Lower lobe of right lung (tissue), 2 donors: ENCODE measurements around the gene YPEL5. TPM values are rescaled to one million over a fixed set of nuclear protein-coding genes. Genes with fewer than 3 reads are reported as not detected.

Experiments
- ATAC-seq, 2 donors: fragments of 200-7000 bp; cut with Tn5 transposase; one replicate each; pipeline ENCODE4 v1.9.1; 2020 to 2022; ENCODE audit warnings: mild to moderate bottlenecking in 2 of 2, moderate library complexity in 2 of 2
- DNase-seq: peaks from one replicate; pipeline ENCODE4 v3.0.0-alpha.2; 2020
- H3K27ac ChIP-seq: fragments of 200-600 bp; one replicate; pipeline ENCODE4 v1.8.0; 2022
- H3K27me3 ChIP-seq: fragments of 200-600 bp; one replicate; pipeline ENCODE4 v1.8.0; 2022; ENCODE audit warnings: low read depth
- H3K36me3 ChIP-seq: fragments of 200-600 bp; one replicate; pipeline ENCODE4 v1.8.0; 2022; ENCODE audit warnings: mild to moderate bottlenecking
- H3K4me1 ChIP-seq: fragments of 200-600 bp; one replicate; pipeline ENCODE4 v1.8.0; 2022
- H3K4me3 ChIP-seq: fragments of 200-600 bp; one replicate; pipeline ENCODE4 v1.8.0; 2022; ENCODE audit warnings: mild to moderate bottlenecking
- H3K9me3 ChIP-seq: fragments of 200-600 bp; one replicate; pipeline ENCODE4 v1.8.0; 2022
- intact Hi-C: fragments of 100-400 bp; cut with DNase I; formaldehyde crosslinking; loops from one replicate; pipeline ENCODE4 v1.11.0; 2022
- total RNA-seq: library from RNA; stranded (reverse); fragmentation: NEBNext Ultra II Directional; extraction: Animal tissue kit (Norgen Biotek cat#: 25700); gene quantifications from one replicate; pipeline ENCODE4 v1.2.1, GENCODE V29; 2021
- TF ChIP-seq, protein P1 (sequence below): fragments of 200-600 bp; IDR thresholded peaks from one replicate; pipeline ENCODE4 v1.8.0; 2022; ENCODE audit warnings: antibody characterized with exemption, mild to moderate bottlenecking
- donor health status: DM: no; HTN: yes; CAD: no; lungs with severe emphysema.

Gene YPEL5
- total RNA-seq, 1 donor from 2014 or later, result 98.0 TPM

GRCh38 chr2:30192314-30192713, 45.5 kb downstream of the YPEL5 start:
- intact Hi-C loops, result no loop called here
- Histone ChIP-seq H3K27me3 (no peaks in the 10 kb centered on the region), H3K27ac (no peak overlapping the region), H3K4me1 (no peaks in the 10 kb centered on the region), H3K9me3 (no peaks in the 10 kb centered on the region), H3K36me3 (no peaks in the 10 kb centered on the region), H3K4me3 (no peak overlapping the region)
- TF ChIP-seq, protein P1, sequence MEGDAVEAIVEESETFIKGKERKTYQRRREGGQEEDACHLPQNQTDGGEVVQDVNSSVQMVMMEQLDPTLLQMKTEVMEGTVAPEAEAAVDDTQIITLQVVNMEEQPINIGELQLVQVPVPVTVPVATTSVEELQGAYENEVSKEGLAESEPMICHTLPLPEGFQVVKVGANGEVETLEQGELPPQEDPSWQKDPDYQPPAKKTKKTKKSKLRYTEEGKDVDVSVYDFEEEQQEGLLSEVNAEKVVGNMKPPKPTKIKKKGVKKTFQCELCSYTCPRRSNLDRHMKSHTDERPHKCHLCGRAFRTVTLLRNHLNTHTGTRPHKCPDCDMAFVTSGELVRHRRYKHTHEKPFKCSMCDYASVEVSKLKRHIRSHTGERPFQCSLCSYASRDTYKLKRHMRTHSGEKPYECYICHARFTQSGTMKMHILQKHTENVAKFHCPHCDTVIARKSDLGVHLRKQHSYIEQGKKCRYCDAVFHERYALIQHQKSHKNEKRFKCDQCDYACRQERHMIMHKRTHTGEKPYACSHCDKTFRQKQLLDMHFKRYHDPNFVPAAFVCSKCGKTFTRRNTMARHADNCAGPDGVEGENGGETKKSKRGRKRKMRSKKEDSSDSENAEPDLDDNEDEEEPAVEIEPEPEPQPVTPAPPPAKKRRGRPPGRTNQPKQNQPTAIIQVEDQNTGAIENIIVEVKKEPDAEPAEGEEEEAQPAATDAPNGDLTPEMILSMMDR, result no peak
- DNase-seq (no peak), ATAC-seq (no peak)

GRCh38 chr2:30193104-30193681, 46.4 kb downstream of the YPEL5 start:
- TF ChIP-seq, protein P1, result no peak
- no peak for ATAC-seq
- intact Hi-C loops, result no loop called here

DNA sequence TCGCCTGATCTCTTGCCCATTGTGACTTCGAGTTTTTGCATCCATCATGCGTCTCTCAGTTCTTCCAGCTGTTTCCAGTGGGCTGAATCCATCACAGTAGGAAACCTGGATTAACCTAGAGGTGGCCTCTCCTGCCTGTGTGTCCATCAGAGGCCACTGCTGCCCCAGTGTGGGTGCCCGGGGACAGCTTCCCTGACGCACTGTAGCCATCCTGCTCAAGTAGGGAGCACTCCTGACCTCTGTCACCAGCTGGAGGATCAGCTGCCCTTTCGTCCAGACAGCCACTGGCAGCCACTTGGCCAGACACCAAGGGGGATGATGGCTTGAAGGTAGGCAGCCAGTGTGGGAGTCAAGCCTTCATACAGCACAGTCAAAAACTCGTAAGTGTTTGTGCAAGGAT, 47.6 kb downstream of the YPEL5 start:
- TF ChIP-seq, protein P1, result no peak
- no peaks in the 10 kb centered on the region for H3K36me3 ChIP-seq
- DNase-seq (no peak), ATAC-seq (no peak)
- H3K27ac ChIP-seq, result no peak overlapping the region
- H3K4me3 ChIP-seq, result no peak overlapping the region
- intact Hi-C loops, result no loop called here
- H3K27me3 ChIP-seq, result no peaks in the 10 kb centered on the region
- H3K9me3 ChIP-seq, result no peaks in the 10 kb centered on the region
- no peaks in the 10 kb centered on the region for H3K4me1 ChIP-seq

More at GRCh38 chr2:30193104-30193681, 46.4 kb downstream of the YPEL5 start:
- no peaks in the 10 kb centered on the region for H3K27me3 ChIP-seq
- DNase-seq, result no peak
- H3K27ac ChIP-seq, result no peak overlapping the region
- no peaks in the 10 kb centered on the region for H3K36me3 ChIP-seq
- no peak overlapping the region for H3K4me3 ChIP-seq
- no peaks in the 10 kb centered on the region for H3K9me3 ChIP-seq
- H3K4me1 ChIP-seq, result no peaks in the 10 kb centered on the region

GRCh38 chr2:30195016-30195415, 48.2 kb downstream of the YPEL5 start:
- Histone ChIP-seq H3K4me3 (no peak overlapping the region), H3K27me3 (no peaks in the 10 kb centered on the region), H3K36me3 (no peaks in the 10 kb centered on the region), H3K4me1 (no peaks in the 10 kb centered on the region), H3K27ac (no peak overlapping the region), H3K9me3 (no peaks in the 10 kb centered on the region)
- TF ChIP-seq, protein P1, result no peak
- ATAC-seq, result no peak
- DNase-seq, result no peak
- intact Hi-C loops, result no loop called here

- no peak for ATAC-seq
- Histone ChIP-seq H3K4me3 (no peak overlapping the region), H3K9me3 (no peaks in the 10 kb centered on the region), H3K27ac (no peak overlapping the region), H3K27me3 (no peaks in the 10 kb centered on the region), H3K4me1 (peaks cover 8% of the 10 kb centered on the region), H3K36me3 (no peaks in the 10 kb centered on the region)
- intact Hi-C loops, result no loop called here
- no peak for DNase-seq
- TF ChIP-seq, protein P1, result no peak
Measured at GRCh38 chr2:30197570-30198192, 50.9 kb downstream of the YPEL5 start.
